IMR-90 (cell line): Measurements from ENCODE around the gene CHPF. TPM values are rescaled to one million over a fixed set of nuclear protein-coding genes. Genes with fewer than 3 reads are reported as not detected.

Experiments
- ATAC-seq: fragments of 200-7000 bp; cut with Tn5 transposase; 2 replicates; pipeline ENCODE4 v1.9.1; 2020; ENCODE audit warnings: low read depth, mild to moderate bottlenecking, moderate library complexity
- BruUV-seq: library from RNA; stranded (reverse); fragments of 400-500 nt; replicated peaks from 2 replicates; lab custom pipeline; 2021; lab: Mats Ljungman, UMichigan
- CTCF ChIA-PET: fragments of 300-600 bp; formaldehyde crosslinking; extraction: SDS; loops from one replicate; lab custom pipeline; 2021; ENCODE audit warnings: antibody characterized with exemption; lab: Yijun Ruan, JAX
- POLR2A ChIA-PET: fragments of 300-600 bp; sonication (Branson Sonifier 250); formaldehyde crosslinking; loops from one replicate; lab custom pipeline; 2022; ENCODE audit warnings: antibody characterized with exemption; ENCODE audit not compliant: unreplicated experiment; lab: Charles Lee
- DNase-seq: peaks from one replicate; pipeline ENCODE4 v3.0.0; 2013
- H2AFZ ChIP-seq: replicated peaks from 2 replicates; pipeline ENCODE3; 2013; ENCODE audit warnings: low read length, mild to moderate bottlenecking; ENCODE audit not compliant: poor library complexity
- H2AK5ac ChIP-seq: 2 replicates; pipeline ENCODE4 v1.6.1; 2013; ENCODE audit warnings: low read depth, low read length, inconsistent platforms
- H2AK9ac ChIP-seq: replicated peaks from 2 replicates; pipeline ENCODE3; 2013; ENCODE audit warnings: mild to moderate bottlenecking, low read depth, low read length, moderate library complexity; ENCODE audit not compliant: poor library complexity
- H2BK120ac ChIP-seq: 2 replicates; pipeline ENCODE4 v1.6.1; 2013; ENCODE audit warnings: low read depth, low read length, inconsistent platforms
- H2BK15ac ChIP-seq: 3 replicates; pipeline ENCODE4 v1.6.1; 2013; ENCODE audit warnings: low read depth, low read length, inconsistent platforms
- H2BK20ac ChIP-seq: 2 replicates; pipeline ENCODE4 v1.6.1; 2013; ENCODE audit warnings: low read depth, mild to moderate bottlenecking, inconsistent platforms, low read length, moderate library complexity
- H2BK5ac ChIP-seq: 2 replicates; pipeline ENCODE4 v1.6.1; 2013; ENCODE audit warnings: mild to moderate bottlenecking, low read depth, low read length, inconsistent platforms; ENCODE audit not compliant: poor library complexity, severe bottlenecking
- H3K14ac ChIP-seq: replicated peaks from 2 replicates; pipeline ENCODE4 v1.6.1; 2013; ENCODE audit warnings: low read depth, low read length, inconsistent platforms
- H3K18ac ChIP-seq: 2 replicates; pipeline ENCODE4 v1.6.1; 2013; ENCODE audit warnings: low read depth, low read length, control low read depth
- H3K23ac ChIP-seq: 2 replicates; pipeline ENCODE4 v1.6.1; 2013; ENCODE audit warnings: low read depth, low read length, inconsistent platforms
- H3K27ac ChIP-seq: 2 replicates; pipeline ENCODE4 v1.5.1; 2013; ENCODE audit warnings: mild to moderate bottlenecking, control low read depth, low read length; ENCODE audit not compliant: insufficient read depth
- H3K27me3 ChIP-seq: 2 replicates; pipeline ENCODE4 v1.6.1; 2013; ENCODE audit warnings: low read length; ENCODE audit not compliant: control insufficient read depth, insufficient read depth
- H3K36me3 ChIP-seq: 2 replicates; pipeline ENCODE4 v1.6.1; 2013; ENCODE audit warnings: low read length, mixed read lengths; ENCODE audit not compliant: control insufficient read depth, insufficient read depth
- H3K4ac ChIP-seq: 2 replicates; pipeline ENCODE4 v1.6.1; 2013; ENCODE audit warnings: low read depth, low read length, inconsistent platforms
- H3K4me1 ChIP-seq: 2 replicates; pipeline ENCODE4 v1.6.1; 2013; ENCODE audit warnings: low read length, mixed read lengths; ENCODE audit not compliant: control insufficient read depth, insufficient read depth
- H3K4me2 ChIP-seq: 2 replicates; pipeline ENCODE4 v1.6.1; 2013; ENCODE audit warnings: low read depth, mild to moderate bottlenecking, control low read depth, low read length, moderate library complexity
- H3K4me3 ChIP-seq: 2 replicates; pipeline ENCODE4 v1.5.1; 2013; ENCODE audit warnings: low read depth, mild to moderate bottlenecking, control low read depth, low read length, moderate library complexity; ENCODE audit not compliant: insufficient read depth
- H3K56ac ChIP-seq: 2 replicates; pipeline ENCODE4 v1.6.1; 2013; ENCODE audit warnings: low read length, inconsistent platforms; ENCODE audit not compliant: insufficient read depth; ENCODE audit errors: extremely low read depth
- H3K79me1 ChIP-seq, 2 experiments: 2 replicates each; pipeline ENCODE4 v1.6.1; 2013; ENCODE audit warnings: low read length in 2 of 2, inconsistent platforms in 1 of 2, low read depth in 1 of 2
- H3K9ac ChIP-seq: 2 replicates; pipeline ENCODE4 v1.6.1; 2013; ENCODE audit warnings: low read depth, low read length, control low read depth
- H3K9me1 ChIP-seq: 2 replicates; pipeline ENCODE4 v1.6.1; 2013; ENCODE audit warnings: low read length, inconsistent platforms; ENCODE audit not compliant: insufficient read depth
- H3K9me3 ChIP-seq: 2 replicates; pipeline ENCODE4 v1.6.1; 2013; ENCODE audit warnings: low read length; ENCODE audit not compliant: control insufficient read depth, insufficient read depth
- H4K20me1 ChIP-seq: 2 replicates; pipeline ENCODE4 v1.6.1; 2013; ENCODE audit warnings: low read length, inconsistent platforms; ENCODE audit not compliant: insufficient read depth
- H4K5ac ChIP-seq: 2 replicates; pipeline ENCODE4 v1.6.1; 2013; ENCODE audit warnings: mild to moderate bottlenecking, low read depth, low read length, control low read depth
- H4K8ac ChIP-seq, 2 experiments: 2 replicates each; pipeline ENCODE4 v1.6.1; 2013; ENCODE audit warnings: low read depth in 2 of 2, low read length in 2 of 2, control low read depth in 1 of 2, inconsistent platforms in 1 of 2
- H4K91ac ChIP-seq: 2 replicates; pipeline ENCODE4 v1.6.1; 2013; ENCODE audit warnings: low read depth, low read length, inconsistent platforms; ENCODE audit not compliant: insufficient read depth
- BHLHE40 ChIP-seq: fragments of 150-350 bp; IDR thresholded peaks from 2 replicates; pipeline ENCODE4 v1.6.1; 2016; ENCODE audit warnings: mild to moderate bottlenecking, low read depth, low read length
- CEBPB ChIP-seq: IDR thresholded peaks from 2 replicates; pipeline ENCODE4 v1.6.1; 2012; ENCODE audit warnings: low read depth, low read length, improper control_type of control experiment
- CHD1 ChIP-seq: IDR thresholded peaks from 2 replicates; pipeline ENCODE4 v1.6.1; 2012; ENCODE audit warnings: low read depth, low read length, improper control_type of control experiment
- ELK1 ChIP-seq: fragments of 150-350 bp; IDR thresholded peaks from 2 replicates; pipeline ENCODE4 v1.6.1; 2016; ENCODE audit warnings: low read depth, mild to moderate bottlenecking, low read length, moderate library complexity, borderline replicate concordance
- FOS ChIP-seq: fragments of 150-350 bp; IDR thresholded peaks from 2 replicates; pipeline ENCODE4 v1.6.1; 2016; ENCODE audit warnings: low read depth, low read length
- MAFK ChIP-seq: IDR thresholded peaks from 2 replicates; pipeline ENCODE4 v1.6.1; 2012; ENCODE audit warnings: low read depth, low read length, improper control_type of control experiment
- MAZ ChIP-seq: IDR thresholded peaks from 2 replicates; pipeline ENCODE4 v1.6.1; 2012; ENCODE audit warnings: low read depth, mild to moderate bottlenecking, low read length, improper control_type of control experiment, moderate library complexity, borderline replicate concordance
- MXI1 ChIP-seq: IDR thresholded peaks from 2 replicates; pipeline ENCODE4 v1.6.1; 2012; ENCODE audit warnings: low read depth, mild to moderate bottlenecking, low read length, moderate library complexity, borderline replicate concordance
- NFE2L2 ChIP-seq: fragments of 150-350 bp; IDR thresholded peaks from 2 replicates; pipeline ENCODE4 v1.6.1; 2016; ENCODE audit warnings: low read depth, mild to moderate bottlenecking, low read length
- POLR2A ChIP-seq: IDR thresholded peaks from 2 replicates; pipeline ENCODE4 v1.6.1; 2012; ENCODE audit warnings: mild to moderate bottlenecking, low read depth, low read length
- RAD21 ChIP-seq: IDR thresholded peaks from 2 replicates; pipeline ENCODE4 v1.6.1; 2012; ENCODE audit warnings: low read length, improper control_type of control experiment
- RCOR1 ChIP-seq: IDR thresholded peaks from 2 replicates; pipeline ENCODE4 v1.6.1; 2012; ENCODE audit warnings: mild to moderate bottlenecking, low read length, improper control_type of control experiment; ENCODE audit not compliant: insufficient replicate concordance
- RFX5 ChIP-seq: IDR thresholded peaks from 2 replicates; pipeline ENCODE4 v1.8.0; 2012; ENCODE audit warnings: low read depth, mild to moderate bottlenecking, low read length, moderate library complexity
- SMC3 ChIP-seq: fragments of 150-350 bp; IDR thresholded peaks from 2 replicates; pipeline ENCODE4 v1.6.1; 2016; ENCODE audit warnings: low read depth, mild to moderate bottlenecking, antibody characterized with exemption, low read length, moderate library complexity
- WGBS, 2 experiments: methylation state at CpG; one replicate each; pipeline versions ENCODE4 v1.1.5 to v1.1.7; 2013; ENCODE audit warnings: missing lambda C conversion rate in 2 of 2; ENCODE audit not compliant: insufficient read length in 1 of 2; ENCODE audit errors: extremely low coverage in 2 of 2; 5-methylcytosine and 5-hydroxymethylcytosine counted together
- dilution Hi-C: fragments of 300-500 bp; cut with HindIII; formaldehyde crosslinking; loops from one replicate; pipeline ENCODE4 v1.14.3; 2018; ENCODE audit warnings: low sequenced_read_pairs; ENCODE audit not compliant: unreplicated experiment
- in situ Hi-C: fragments of 300-500 bp; cut with MboI; formaldehyde crosslinking; loops from 3 replicates; pipeline ENCODE4 v1.14.3; 2019; ENCODE audit warnings: low sequenced_read_pairs, inconsistent platforms, mixed read lengths
- intact Hi-C: fragments of 100-400 bp; cut with micrococcal nuclease; formaldehyde crosslinking; loops from 2 replicates; pipeline ENCODE4 v1.10.0; 2022
- polyA plus RNA-seq, 3 experiments: library from polyadenylated mRNA; depleted of rRNA; stranded (reverse); fragments of >200 nt; gene quantifications; 2 replicates each; pipeline ENCODE4 v1.2.3, GENCODE V29; 2012; ENCODE audit warnings: low replicate concordance in 1 of 3
- total RNA-seq: library from RNA; depleted of rRNA; stranded (reverse); fragments of >200 nt; gene quantifications from 2 replicates; pipeline ENCODE4 v1.2.3, GENCODE V29; 2012

CHPF gene
- total and polyA plus RNA-seq, 2 of the 4 experiments (the other 2 are of a cell fraction), result 24.0 to 115 TPM

- no peak for TF ChIP-seq NFE2L2
- no peak for TF ChIP-seq POLR2A
- no peak for TF ChIP-seq RAD21
- TF ChIP-seq SMC3, result no peak
These were observed 23.5 kb downstream of the CHPF start (continued) for GRCh38 chr2:219520079-219520478.

GRCh38 chr2:219519526-219519916 lies 24.1 kb downstream of the CHPF start:
- no peak overlapping the region for H4K5ac ChIP-seq
- H2AK5ac ChIP-seq, result no peak overlapping the region
- H3K4ac ChIP-seq, result no peak overlapping the region
- no peak overlapping the region for H2BK120ac ChIP-seq
- H2BK20ac ChIP-seq, result no peak overlapping the region
- in situ Hi-C loops (no loop called here), dilution Hi-C loops (no loop called here), intact Hi-C loops (no loop called here)
- no peak overlapping the region for H3K27ac ChIP-seq
- no peaks in the 10 kb centered on the region for H3K79me1 ChIP-seq
- no peak overlapping the region for H3K4me2 ChIP-seq
- no peak overlapping the region for H4K8ac ChIP-seq
- H3K9me1 ChIP-seq, result no peaks in the 10 kb centered on the region
- ChIA-PET CTCF (interaction anchor here (1.9 kb wide), 1 partner anchor 10 kb away, joined by 12 read pairs; no protein-coding TSS in a partner anchor), POLR2A (no interaction called here)
- no peak overlapping the region for H3K14ac ChIP-seq
- peaks cover 16% of the 10 kb centered on the region for H3K4me1 ChIP-seq
- no peak overlapping the region for H3K23ac ChIP-seq
- BruUV-seq, result no TSS peak
- no peak for ATAC-seq
- 96% methylated on average over 5 of the region's 9 CpGs; no CpG with 5 or more reads in 1 of the 2 experiments for WGBS, 2 experiments
- no peak overlapping the region for H2AK9ac ChIP-seq
- H2BK5ac ChIP-seq, result no peak overlapping the region
- H3K4me3 ChIP-seq, result no peak overlapping the region
- no peaks in the 10 kb centered on the region for H3K9me3 ChIP-seq
- H4K91ac ChIP-seq, result no peak overlapping the region
- H3K56ac ChIP-seq, result no peak overlapping the region
- no peak overlapping the region for H3K18ac ChIP-seq
- peaks cover 43% of the 10 kb centered on the region for H3K27me3 ChIP-seq
- no peak for DNase-seq
- H2AFZ ChIP-seq, result no peak overlapping the region
- TF ChIP-seq NFE2L2 (no peak), FOS (no peak), ELK1 (no peak), CHD1 (no peak), CEBPB (no peak), MAZ (no peak), MAFK (no peak), RFX5 (no peak), RAD21 (no peak), POLR2A (no peak), RCOR1 (no peak), MXI1 (no peak), BHLHE40 (no peak), SMC3 (no peak)
- no peak overlapping the region for H2BK15ac ChIP-seq
- H3K36me3 ChIP-seq, result no peaks in the 10 kb centered on the region
- no peaks in the 10 kb centered on the region; the same call in 1 of the 2 replicates for H4K20me1 ChIP-seq
- no peak overlapping the region for H3K9ac ChIP-seq
